SK-N-SH (cell line): ENCODE data around the gene MS4A3.

Experiments used
- CHD2 ChIP-seq: fragments of 150-350 bp; IDR thresholded peaks from 2 replicates; pipeline ENCODE4 v1.6.1; 2018; ENCODE audit warnings: low read length; ENCODE audit not compliant: partially characterized antibody
- CTCF ChIP-seq: fragments of 200-600 bp; sonication (generic); IDR thresholded peaks from 2 replicates; pipeline ENCODE4 v1.6.1; 2017; ENCODE audit warnings: antibody characterized with exemption, mild to moderate bottlenecking, moderate library complexity
- EP300 ChIP-seq, 2 experiments: IDR thresholded peaks; 2 replicates each; pipeline versions ENCODE4 v1.4.0 to v1.6.1; 2012; ENCODE audit warnings: borderline replicate concordance in 1 of 2, low read depth in 1 of 2, low read length in 1 of 2
- EZH2phosphoT487 ChIP-seq: fragments of 200-600 bp; sonication (generic); IDR thresholded peaks from 2 replicates; pipeline ENCODE4 v1.6.1; 2017; ENCODE audit warnings: low read depth, mixed run types, mild to moderate bottlenecking, antibody characterized with exemption, moderate library complexity, borderline replicate concordance
- POLR2AphosphoS5 ChIP-seq: IDR thresholded peaks from 2 replicates; pipeline ENCODE4 v1.6.1; 2012; ENCODE audit warnings: low read depth, low read length
- RCOR1 ChIP-seq: fragments of 150-350 bp; IDR thresholded peaks from 2 replicates; pipeline ENCODE4 v1.6.1; 2017; ENCODE audit warnings: antibody characterized with exemption, low read length
- REST ChIP-seq: IDR thresholded peaks from 2 replicates; pipeline ENCODE4 v1.6.1; 2012; ENCODE audit warnings: mild to moderate bottlenecking, low read depth, low read length, moderate library complexity
- SIN3A ChIP-seq: IDR thresholded peaks from 2 replicates; pipeline ENCODE4 v1.6.1; 2012; ENCODE audit warnings: low read depth, mild to moderate bottlenecking, low read length, moderate library complexity, borderline replicate concordance
- TAF1 ChIP-seq: IDR thresholded peaks from 2 replicates; pipeline ENCODE4 v1.6.1; 2012; ENCODE audit warnings: low read depth, mild to moderate bottlenecking, low read length, moderate library complexity, borderline replicate concordance
- YY1 ChIP-seq: IDR thresholded peaks from 2 replicates; pipeline ENCODE4 v1.4.0; 2012; ENCODE audit warnings: low read depth, mild to moderate bottlenecking

- no peak for TF ChIP-seq TAF1
- no peak for TF ChIP-seq CTCF
- no peak for TF ChIP-seq POLR2AphosphoS5
- TF ChIP-seq EP300 (IDR thresholded peaks at IDR 0.05; ENCODE audit: borderline replicate concordance in 1 of 2, low read depth in 1 of 2, low read length in 1 of 2) = no peak
- TF ChIP-seq YY1 = no peak
- TF ChIP-seq CHD2 = no peak
- TF ChIP-seq SIN3A = no peak
- no peak for TF ChIP-seq RCOR1
- TF ChIP-seq REST = no peak
- no peak for TF ChIP-seq EZH2phosphoT487
Measured at GRCh38 chr11:60077216-60077817, 20.9 kb downstream of the MS4A3 start.
